ENCODE results near the gene THOC2.
"Not testable (repeated sequence)": the region's sequence is repeated elsewhere in the genome, so short reads cannot be mapped to it uniquely, and the experiment has no call there.

The THOC2 gene

DNA sequence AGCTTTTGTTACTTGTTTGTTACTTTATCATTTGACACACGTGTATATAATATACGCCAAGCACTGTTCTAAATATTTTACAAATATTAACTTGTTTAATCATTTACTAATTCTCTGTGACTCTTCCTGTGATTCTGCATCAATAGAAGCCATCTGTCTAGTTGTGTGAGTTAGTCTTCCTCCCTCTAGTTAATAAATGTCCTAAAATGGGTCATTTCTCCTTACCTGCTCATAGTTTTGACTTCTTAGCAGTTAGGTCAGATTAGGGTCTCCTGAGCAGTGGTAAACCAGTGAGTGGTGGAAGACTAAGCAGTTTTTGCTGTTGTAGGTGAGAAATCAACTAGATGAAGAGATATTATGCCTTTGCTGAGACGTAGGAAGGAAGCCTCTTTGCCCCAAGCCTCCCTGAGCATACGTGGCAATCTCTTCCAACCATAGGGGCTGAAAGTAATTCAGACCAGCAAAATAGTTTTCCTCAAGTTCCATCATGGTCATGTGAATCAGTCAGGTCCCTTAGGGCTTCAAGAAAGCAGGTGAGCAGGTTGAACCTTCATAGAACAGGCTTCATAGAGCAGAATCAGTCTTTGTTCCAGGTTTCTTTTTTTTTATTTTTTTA, 38.7 kb upstream of the THOC2 start:
- H3K27ac ChIP-seq (replicated peaks) = no peak overlapping the region
- no peaks in the 10 kb centered on the region for H3K27me3 ChIP-seq (ENCODE audit: insufficient read depth, poor library complexity, severe bottlenecking)
- DNase-seq (ENCODE audit: low read depth in 1 of 2, low spot score in 1 of 2) = no peak
- no peak overlapping the region for H3K4me3 ChIP-seq (replicated peaks; ENCODE audit: insufficient read depth, low read length)
- TF ChIP-seq REST (IDR thresholded peaks at IDR 0.05; ENCODE audit: insufficient replicate concordance, low read depth) = no peak
- TF ChIP-seq POLR2AphosphoS5 (IDR thresholded peaks at IDR 0.05; ENCODE audit: low read depth) = no peak
- TF ChIP-seq SPI1 (IDR thresholded peaks at IDR 0.05; ENCODE audit: borderline replicate concordance, low read depth) = no peak
- TF ChIP-seq, protein P1, sequence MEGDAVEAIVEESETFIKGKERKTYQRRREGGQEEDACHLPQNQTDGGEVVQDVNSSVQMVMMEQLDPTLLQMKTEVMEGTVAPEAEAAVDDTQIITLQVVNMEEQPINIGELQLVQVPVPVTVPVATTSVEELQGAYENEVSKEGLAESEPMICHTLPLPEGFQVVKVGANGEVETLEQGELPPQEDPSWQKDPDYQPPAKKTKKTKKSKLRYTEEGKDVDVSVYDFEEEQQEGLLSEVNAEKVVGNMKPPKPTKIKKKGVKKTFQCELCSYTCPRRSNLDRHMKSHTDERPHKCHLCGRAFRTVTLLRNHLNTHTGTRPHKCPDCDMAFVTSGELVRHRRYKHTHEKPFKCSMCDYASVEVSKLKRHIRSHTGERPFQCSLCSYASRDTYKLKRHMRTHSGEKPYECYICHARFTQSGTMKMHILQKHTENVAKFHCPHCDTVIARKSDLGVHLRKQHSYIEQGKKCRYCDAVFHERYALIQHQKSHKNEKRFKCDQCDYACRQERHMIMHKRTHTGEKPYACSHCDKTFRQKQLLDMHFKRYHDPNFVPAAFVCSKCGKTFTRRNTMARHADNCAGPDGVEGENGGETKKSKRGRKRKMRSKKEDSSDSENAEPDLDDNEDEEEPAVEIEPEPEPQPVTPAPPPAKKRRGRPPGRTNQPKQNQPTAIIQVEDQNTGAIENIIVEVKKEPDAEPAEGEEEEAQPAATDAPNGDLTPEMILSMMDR (IDR thresholded peaks at IDR 0.05; ENCODE audit: insufficient read depth, low read length) = no peak
- TF ChIP-seq GABPA (IDR thresholded peaks at IDR 0.05; ENCODE audit: low read depth) = no peak

GRCh38 chrX:123764967-123765871, 32.4 kb upstream of the THOC2 start:
- peak; percentile 37 to 86 for DNase-seq (ENCODE audit: low read depth in 1 of 2, low spot score in 1 of 2)
- peak overlapping the region; percentile 12 for H3K27ac ChIP-seq (replicated peaks)
- H3K4me3 ChIP-seq (replicated peaks; ENCODE audit: insufficient read depth, low read length) = peak overlapping the region; percentile 29
- TF ChIP-seq POLR2AphosphoS5 (IDR thresholded peaks at IDR 0.05; ENCODE audit: low read depth) (peak; percentile 43; the same call in 1 of the 2 replicates), GABPA (IDR thresholded peaks at IDR 0.05; ENCODE audit: low read depth) (no peak), SPI1 (IDR thresholded peaks at IDR 0.05; ENCODE audit: borderline replicate concordance, low read depth) (no peak), REST (IDR thresholded peaks at IDR 0.05; ENCODE audit: insufficient replicate concordance, low read depth) (no peak)
- TF ChIP-seq, protein P1 (IDR thresholded peaks at IDR 0.05; ENCODE audit: insufficient read depth, low read length) = no peak
- H3K27me3 ChIP-seq (ENCODE audit: insufficient read depth, poor library complexity, severe bottlenecking) = no peaks in the 10 kb centered on the region

DNA sequence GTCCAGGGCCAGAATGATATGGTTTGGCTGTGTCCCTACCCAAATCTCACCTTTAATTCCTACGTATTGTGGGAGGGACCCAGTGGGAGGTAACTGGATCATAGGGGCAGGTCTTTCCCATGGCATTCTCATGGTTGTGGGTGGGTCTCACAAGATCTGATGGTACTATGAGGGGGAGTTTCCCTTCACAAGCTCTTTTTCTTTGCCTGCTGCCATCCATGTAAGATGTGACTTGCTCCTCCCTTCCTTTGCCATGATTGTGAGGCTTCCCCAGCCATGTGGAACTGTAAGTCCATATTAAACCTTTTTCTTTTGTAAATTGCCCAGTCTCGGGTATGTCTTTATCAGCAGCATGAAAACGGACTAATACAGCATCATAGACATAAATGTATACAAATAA, 27.0 kb upstream of the THOC2 start:
- H3K27ac ChIP-seq (replicated peaks); H3K4me3 ChIP-seq (replicated peaks; ENCODE audit: insufficient read depth, low read length); DNase-seq (ENCODE audit: low read depth in 1 of 2, low spot score in 1 of 2); H3K27me3 ChIP-seq (ENCODE audit: insufficient read depth, poor library complexity, severe bottlenecking): not testable (repeated sequence)

GRCh38 chrX:123757794-123758193, 24.9 kb upstream of the THOC2 start:
- not testable (repeated sequence) for DNase-seq (ENCODE audit: low read depth in 1 of 2, low spot score in 1 of 2)

More at GRCh38 chrX:123757794-123758193, 24.9 kb upstream of the THOC2 start:
- H3K27ac ChIP-seq (replicated peaks); H3K4me3 ChIP-seq (replicated peaks; ENCODE audit: insufficient read depth, low read length); H3K27me3 ChIP-seq (ENCODE audit: insufficient read depth, poor library complexity, severe bottlenecking): not testable (repeated sequence)
